Omental fat pad (tissue), 4 donors: Measurements from ENCODE around the gene MAN1C1. TPM values are rescaled to one million over a fixed set of nuclear protein-coding genes. Genes with fewer than 3 reads are reported as not detected.

ENCODE experiments used
- ATAC-seq: fragments of 150-250 bp; one replicate; pipeline ENCODE4 v1.9.1; 2016; ENCODE audit warnings: mild to moderate bottlenecking, moderate library complexity; ENCODE audit not compliant: low FRiP score
- DNase-seq: peaks from one replicate; pipeline ENCODE4 v3.0.0-alpha.2; 2019; ENCODE audit warnings: low spot score
- CTCF ChIP-seq, 3 donors: fragments of 450-650 bp; IDR thresholded peaks; one replicate each; pipeline ENCODE4 v1.5.1; 2016 to 2017; ENCODE audit warnings: antibody characterized with exemption in 3 of 3, mild to moderate bottlenecking in 3 of 3, moderate library complexity in 2 of 3
- total RNA-seq, 4 donors: library from RNA; depleted of rRNA; stranded (reverse); fragments of >200 nt; gene quantifications; one replicate each; pipeline ENCODE4 v1.1.0, GENCODE V29; 2016

MAN1C1 gene
- total RNA-seq, 4 donors from 2014 or later: 21.0 to 47.4 (median 24.4) TPM

- TF ChIP-seq CTCF (IDR thresholded peaks at IDR 0.05): no peak
- DNase-seq (no peak), ATAC-seq (no peak)
These were observed 193.3 kb downstream of the MAN1C1 start for GRCh38 chr1:25809929-25810328.

DNA sequence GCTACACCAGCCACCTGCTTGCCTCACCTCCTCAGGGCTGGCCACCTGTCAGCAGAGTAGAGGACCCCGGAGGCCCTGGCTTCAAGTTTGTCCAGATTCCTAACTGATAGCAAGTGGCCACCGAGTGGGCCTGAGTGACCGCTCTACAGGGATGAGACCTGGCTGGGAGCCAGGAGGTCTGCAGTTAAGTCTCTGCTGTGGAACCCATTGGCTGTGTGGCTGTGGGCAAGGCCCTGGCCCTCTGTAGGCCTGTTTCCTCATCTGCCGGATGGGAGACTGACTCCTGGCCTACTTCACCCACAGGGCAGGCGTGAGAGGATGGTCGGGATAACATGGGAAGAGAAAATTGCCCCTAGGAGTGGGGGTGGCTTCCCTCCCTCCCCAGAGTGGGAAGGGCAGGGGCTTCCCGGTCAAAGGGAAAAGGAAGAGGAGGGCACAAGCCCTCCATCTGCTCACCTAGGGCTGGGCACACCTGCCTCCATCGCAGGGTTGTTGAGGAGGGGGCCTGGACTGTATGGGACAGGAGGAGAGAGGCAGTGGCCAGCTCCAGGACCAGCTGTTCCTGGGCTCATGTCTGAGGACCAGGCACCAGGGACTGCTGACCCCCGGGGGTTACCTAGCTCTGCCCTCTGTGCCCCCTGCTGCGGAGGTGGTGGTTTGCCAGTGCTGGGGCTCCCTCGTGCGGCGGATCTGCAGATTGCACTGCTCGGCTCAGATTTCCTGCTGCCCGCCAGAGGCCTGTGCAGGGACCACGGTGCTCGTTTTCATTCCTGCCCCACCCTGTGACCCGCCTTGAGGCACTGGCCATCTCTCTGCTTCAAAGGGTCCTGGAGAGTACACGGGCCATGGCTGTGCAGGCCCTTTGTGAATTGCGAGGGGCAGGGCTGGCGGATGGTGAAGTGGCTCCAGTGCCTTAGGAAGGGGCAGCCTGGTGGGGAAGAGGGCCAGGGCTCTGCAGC is 194.0 kb downstream of the MAN1C1 start:
- ATAC-seq (no peak), DNase-seq (peak; percentile 65)

GRCh38 chr1:25811384-25812082 is 194.9 kb downstream of the MAN1C1 start:
- DNase-seq (no peak), ATAC-seq (no peak)
- no peak for TF ChIP-seq CTCF (IDR thresholded peaks at IDR 0.05)

More for the DNA sequence above, 194.0 kb downstream of the MAN1C1 start:
- peak in 1 of 3 donors; percentile 79 for TF ChIP-seq CTCF (IDR thresholded peaks at IDR 0.05)

GRCh38 chr1:25813071-25813733 is 196.6 kb downstream of the MAN1C1 start:
- no peak for DNase-seq
- no peak for ATAC-seq
- TF ChIP-seq CTCF (IDR thresholded peaks at IDR 0.05): no peak

- TF ChIP-seq CTCF (IDR thresholded peaks at IDR 0.05): no peak
- no peak for DNase-seq
- no peak for ATAC-seq
These were observed 197.3 kb downstream of the MAN1C1 start for GRCh38 chr1:25813734-25814471.

DNA sequence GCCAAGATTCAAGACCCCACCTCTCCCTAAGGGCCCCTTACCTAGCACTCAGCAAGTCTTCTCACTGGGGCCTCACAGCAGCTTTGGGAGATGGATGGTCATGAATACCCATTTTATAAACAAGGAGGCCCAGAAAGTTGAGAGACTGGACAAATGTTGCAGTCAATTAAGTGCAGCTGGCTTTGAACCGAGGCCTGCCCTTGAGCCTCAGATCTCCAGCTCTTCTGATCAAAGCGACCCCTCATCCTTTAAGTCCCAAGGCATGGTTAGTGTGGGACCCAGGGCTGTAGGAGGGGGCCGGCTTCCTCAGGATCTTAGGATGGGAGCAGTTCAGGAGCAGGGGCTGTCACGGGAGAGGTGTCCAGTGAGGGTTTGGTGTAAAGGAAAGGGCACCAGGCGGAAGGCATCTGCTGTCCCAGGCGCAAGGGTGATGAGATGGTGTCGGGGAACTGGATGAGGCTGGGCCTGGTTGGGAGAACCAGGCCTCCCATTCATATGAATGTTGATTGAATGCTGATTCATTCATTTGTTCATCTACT is 198.0 kb downstream of the MAN1C1 start:
- no peak for TF ChIP-seq CTCF (IDR thresholded peaks at IDR 0.05)
- DNase-seq: no peak
- no peak for ATAC-seq
